ENCODE results near the gene GADD45G.

The GADD45G gene

GRCh38 chr9:89630508-89630907, 25.7 kb downstream of the GADD45G start:
- DNase-seq (ENCODE audit: low read depth): no peak

- DNase-seq (ENCODE audit: low read depth): no peak
Measured at GRCh38 chr9:89631384-89631783, 26.6 kb downstream of the GADD45G start.

GRCh38 chr9:89632192-89632733, 27.5 kb downstream of the GADD45G start:
- DNase-seq (ENCODE audit: low read depth): no peak

GRCh38 chr9:89632736-89633135, 27.9 kb downstream of the GADD45G start:
- no peak for DNase-seq (ENCODE audit: low read depth)

GRCh38 chr9:89633404-89633803, 28.6 kb downstream of the GADD45G start:
- no peak for DNase-seq (ENCODE audit: low read depth)

GRCh38 chr9:89633920-89634319, 29.1 kb downstream of the GADD45G start:
- DNase-seq (ENCODE audit: low read depth): no peak

- peak; percentile 19 for DNase-seq (ENCODE audit: low read depth)
Measured at GRCh38 chr9:89634995-89635742, 30.4 kb downstream of the GADD45G start.

- DNase-seq (ENCODE audit: low read depth): no peak
Measured at GRCh38 chr9:89635816-89636215, 31.0 kb downstream of the GADD45G start.

GRCh38 chr9:89637787-89638186, 33.0 kb downstream of the GADD45G start:
- no peak for DNase-seq (ENCODE audit: low read depth)

GRCh38 chr9:89638359-89638758, 33.5 kb downstream of the GADD45G start:
- DNase-seq (ENCODE audit: low read depth): no peak

- no peak for DNase-seq (ENCODE audit: low read depth)
Measured at GRCh38 chr9:89638893-89639292, 34.1 kb downstream of the GADD45G start.

GRCh38 chr9:89639367-89639795, 34.6 kb downstream of the GADD45G start:
- DNase-seq (ENCODE audit: low read depth): no peak

GRCh38 chr9:89639961-89640360, 35.1 kb downstream of the GADD45G start:
- no peak for DNase-seq (ENCODE audit: low read depth)

GRCh38 chr9:89640361-89640760, 35.5 kb downstream of the GADD45G start:
- DNase-seq (ENCODE audit: low read depth): no peak

- DNase-seq (ENCODE audit: low read depth): no peak
Measured at GRCh38 chr9:89640801-89641200, 36.0 kb downstream of the GADD45G start.

GRCh38 chr9:89641980-89642379, 37.2 kb downstream of the GADD45G start:
- no peak for DNase-seq (ENCODE audit: low read depth)

GRCh38 chr9:89642789-89643188, 38.0 kb downstream of the GADD45G start:
- DNase-seq (ENCODE audit: low read depth): no peak

GRCh38 chr9:89646189-89646939, 41.6 kb downstream of the GADD45G start:
- no peak for DNase-seq (ENCODE audit: low read depth)

GRCh38 chr9:89647366-89648128, 42.7 kb downstream of the GADD45G start:
- no peak for DNase-seq (ENCODE audit: low read depth)

GRCh38 chr9:89648247-89649000, 43.6 kb downstream of the GADD45G start:
- DNase-seq (ENCODE audit: low read depth): no peak

- no peak for DNase-seq (ENCODE audit: low read depth)
Measured at GRCh38 chr9:89649039-89649691, 44.4 kb downstream of the GADD45G start.
